Astrocyte of the cerebellum (primary cell): ENCODE data around the gene CNTN3.

Source experiments
- DNase-seq: peaks from one replicate; pipeline ENCODE4 v3.0.0-alpha.2; 2011; ENCODE audit warnings: low read depth
- H3K4me3 ChIP-seq: 2 replicates; pipeline ENCODE4 v1.5.1; 2011; ENCODE audit warnings: mild to moderate bottlenecking, low read depth, low read length, moderate library complexity
- CTCF ChIP-seq: IDR thresholded peaks from 2 replicates; pipeline ENCODE4 v1.5.1; 2012; ENCODE audit warnings: low read length, low read depth, moderate library complexity, mild to moderate bottlenecking; ENCODE audit errors: missing control alignments
- in situ Hi-C: cut with HindIII; loops from 2 replicates; pipeline ENCODE4 v1.10.0; 2017; ENCODE audit warnings: low sequenced_read_pairs

Gene CNTN3

GRCh38 chr3:74603292-74603691, 11.2 kb downstream of the CNTN3 start:
- TF ChIP-seq CTCF = no peak
- H3K4me3 ChIP-seq = no peak overlapping the region
- in situ Hi-C loops = no loop called here
- DNase-seq = no peak

GRCh38 chr3:74602471-74602870, 12.0 kb downstream of the CNTN3 start:
- DNase-seq = no peak
- H3K4me3 ChIP-seq = no peak overlapping the region
- TF ChIP-seq CTCF = no peak
- in situ Hi-C loops = no loop called here

- H3K4me3 ChIP-seq = no peak overlapping the region
- no peak for TF ChIP-seq CTCF
Measured at GRCh38 chr3:74601793-74602192, 12.7 kb downstream of the CNTN3 start.

GRCh38 chr3:74599564-74599963, 14.9 kb downstream of the CNTN3 start:
- in situ Hi-C loops = no loop called here
- TF ChIP-seq CTCF = no peak
- H3K4me3 ChIP-seq = no peak overlapping the region
- DNase-seq = no peak

More at GRCh38 chr3:74601793-74602192, 12.7 kb downstream of the CNTN3 start:
- in situ Hi-C loops = no loop called here
- DNase-seq = no peak

GRCh38 chr3:74593152-74593551, 21.3 kb downstream of the CNTN3 start:
- DNase-seq = no peak
- H3K4me3 ChIP-seq = no peak overlapping the region
- in situ Hi-C loops = no loop called here
- TF ChIP-seq CTCF = no peak

- in situ Hi-C loops = no loop called here
- no peak overlapping the region for H3K4me3 ChIP-seq
- no peak for DNase-seq
- no peak for TF ChIP-seq CTCF
Measured at GRCh38 chr3:74592359-74592758, 22.1 kb downstream of the CNTN3 start.

GRCh38 chr3:74591946-74592345, 22.5 kb downstream of the CNTN3 start:
- in situ Hi-C loops = no loop called here

More at GRCh38 chr3:74591946-74592345, 22.5 kb downstream of the CNTN3 start:
- no peak for TF ChIP-seq CTCF
- no peak for DNase-seq
- H3K4me3 ChIP-seq = no peak overlapping the region
